BJ (cell line): ENCODE results near the gene MINDY3. TPM values are rescaled to one million over a fixed set of nuclear protein-coding genes. Genes with fewer than 3 reads are reported as not detected.

Experiments
- CTCF ChIA-PET: fragments of 350-600 bp; formaldehyde crosslinking; extraction: SDS; loops from one replicate; lab custom pipeline; 2021; ENCODE audit warnings: antibody characterized with exemption, inconsistent platforms; lab: Yijun Ruan, JAX
- POLR2A ChIA-PET: fragments of 300-600 bp; sonication (Branson Sonifier 250); formaldehyde crosslinking; extraction: SDS; loops from one replicate; lab custom pipeline; 2021; ENCODE audit warnings: antibody characterized with exemption; lab: Charles Lee
- DNase-seq: peaks from one replicate; pipeline ENCODE4 v3.0.0-alpha.2; 2011; ENCODE audit warnings: low read depth
- H3K27me3 ChIP-seq: 2 replicates; pipeline ENCODE4 v1.6.0; 2011; ENCODE audit warnings: low read length; ENCODE audit not compliant: control insufficient read depth, insufficient read depth
- H3K36me3 ChIP-seq: 2 replicates; pipeline ENCODE4 v1.5.1; 2011; ENCODE audit warnings: low read length; ENCODE audit not compliant: control insufficient read depth, insufficient read depth
- H3K4me3 ChIP-seq: 2 replicates; pipeline ENCODE4 v1.5.1; 2011; ENCODE audit warnings: low read depth, mild to moderate bottlenecking, control low read depth, low read length
- CTCF ChIP-seq: IDR thresholded peaks from 2 replicates; pipeline ENCODE4 v1.5.1; 2011; ENCODE audit warnings: low read depth, mild to moderate bottlenecking, control low read depth, inconsistent platforms, low read length, moderate library complexity; ENCODE audit not compliant: insufficient read depth
- polyA plus RNA-seq: library from polyadenylated mRNA; depleted of rRNA; stranded (reverse); fragments of >200 nt; gene quantifications from 2 replicates; pipeline ENCODE4 v1.2.3, GENCODE V29; 2011

MINDY3 gene
- polyA plus RNA-seq, 1 experiment, result 11.9 TPM

GRCh38 chr10:15809450-15809849 is 50.9 kb downstream of the MINDY3 start:
- DNase-seq, result no peak
- Histone ChIP-seq H3K36me3 (no peaks in the 10 kb centered on the region; the same call in 1 of the 2 replicates), H3K27me3 (no peaks in the 10 kb centered on the region), H3K4me3 (no peak overlapping the region)
- POLR2A ChIA-PET, result no interaction called here
- no peak for TF ChIP-seq CTCF
- CTCF ChIA-PET, result no interaction called here

GRCh38 chr10:15808204-15808797 is 52.0 kb downstream of the MINDY3 start:
- DNase-seq, result no peak
- POLR2A ChIA-PET, result no interaction called here
- no peak overlapping the region for H3K4me3 ChIP-seq
- CTCF ChIA-PET, result interaction anchor here (0.9 kb wide), 1 partner anchor 83 kb away, joined by 3 read pairs; no protein-coding TSS in a partner anchor
- no peaks in the 10 kb centered on the region for H3K27me3 ChIP-seq
- TF ChIP-seq CTCF, result no peak
- H3K36me3 ChIP-seq, result no peaks in the 10 kb centered on the region; the same call in 1 of the 2 replicates

DNA sequence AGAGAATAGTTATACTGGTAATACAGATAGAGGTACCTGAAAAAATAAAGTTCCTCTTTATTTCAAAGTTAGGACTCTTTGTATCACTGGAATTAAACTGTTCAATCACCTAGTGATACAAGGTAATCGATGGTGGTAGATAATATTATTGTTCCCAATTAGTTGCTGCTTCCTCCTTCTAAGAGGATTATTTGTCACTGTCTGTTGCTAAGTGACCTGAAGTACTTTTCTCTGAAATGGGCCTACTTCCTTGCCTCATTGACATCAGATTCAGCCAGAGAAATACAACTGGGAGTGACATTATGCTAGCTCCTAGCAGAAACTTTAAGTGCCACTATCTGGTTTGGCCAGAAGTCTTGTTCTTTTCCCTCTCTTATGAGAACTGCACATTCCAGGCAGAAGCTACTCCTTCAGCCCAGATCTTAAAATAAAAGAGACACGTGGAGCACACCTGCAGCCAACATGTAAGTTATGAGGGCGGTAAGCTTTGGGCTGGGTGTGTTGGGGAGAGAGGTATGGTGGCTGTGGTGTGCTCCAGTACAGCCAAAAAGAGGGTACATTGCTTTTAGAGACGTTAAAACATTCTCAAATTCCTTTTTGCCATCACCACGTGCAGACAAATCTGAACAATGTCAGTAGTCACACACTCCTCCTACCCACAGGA is 54.8 kb downstream of the MINDY3 start:
- no peak overlapping the region for H3K4me3 ChIP-seq
- CTCF ChIA-PET, result interaction anchor here (0.6 to 1.3 kb wide), 3 partner anchors 14 to 86 kb away, joined by 3 to 4 read pairs (median 3); partner anchors contain the start of gene ITGA8
- no peak for TF ChIP-seq CTCF
- POLR2A ChIA-PET, result no interaction called here
- no peak for DNase-seq
- H3K36me3 ChIP-seq, result no peaks in the 10 kb centered on the region; the same call in 1 of the 2 replicates
- H3K27me3 ChIP-seq, result no peaks in the 10 kb centered on the region

- Histone ChIP-seq H3K36me3 (no peaks in the 10 kb centered on the region; the same call in 1 of the 2 replicates), H3K4me3 (no peak overlapping the region), H3K27me3 (no peaks in the 10 kb centered on the region)
- no peak for TF ChIP-seq CTCF
- DNase-seq, result no peak
- CTCF ChIA-PET, result no interaction called here
- POLR2A ChIA-PET, result no interaction called here
Measured at GRCh38 chr10:15804109-15804508, 56.2 kb downstream of the MINDY3 start.

DNA sequence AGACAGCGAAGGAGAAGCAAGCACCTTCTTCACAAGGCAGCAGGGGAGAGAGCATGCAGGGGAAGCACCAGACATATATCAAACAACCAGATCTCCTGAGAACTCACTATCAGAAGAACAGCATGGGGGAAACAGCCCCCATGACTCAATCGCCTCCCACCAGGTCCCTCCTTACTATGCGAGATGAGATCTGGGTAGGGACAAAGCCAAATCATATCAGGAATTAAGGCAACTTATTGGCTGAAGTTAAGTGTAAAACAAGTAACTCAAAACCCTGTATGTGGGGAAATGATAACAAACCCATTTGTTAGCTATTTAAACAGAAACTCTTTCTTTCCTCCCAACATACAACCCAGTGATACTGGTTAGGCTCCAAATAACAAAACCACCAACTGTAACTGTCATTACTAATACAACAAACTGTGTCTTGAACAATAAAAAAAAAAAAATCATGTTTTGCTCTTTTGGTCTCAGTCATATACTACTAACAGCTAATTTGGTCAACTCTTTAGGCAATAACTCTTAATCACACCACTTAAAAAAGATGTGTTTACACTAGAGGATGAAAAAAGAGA is 57.8 kb downstream of the MINDY3 start:
- H3K36me3 ChIP-seq, result peaks cover 1% of the 10 kb centered on the region
- no peaks in the 10 kb centered on the region for H3K27me3 ChIP-seq
- ChIA-PET CTCF (no interaction called here), POLR2A (no interaction called here)
- no peak overlapping the region for H3K4me3 ChIP-seq
- DNase-seq, result no peak
- TF ChIP-seq CTCF, result no peak
